Activated naive CD8-positive, alpha-beta T cell treated with anti-CD3 and anti-CD28 coated beads, Interleukin-2, amount 50 U/mL, for 24 hours (primary cell): ENCODE data around the gene SACS.
"Not testable (repeated sequence)": the region's sequence is repeated elsewhere in the genome, so short reads cannot be mapped to it uniquely, and the experiment has no call there.

ENCODE experiments used
- ATAC-seq: fragments of 150-1000 bp; cut with Tn5 transposase; one replicate; pipeline ENCODE4 v1.10.0; 2021
- DNase-seq: peaks from one replicate; pipeline ENCODE4 v3.0.0; 2021
- H3K27ac Mint-ChIP-seq: one replicate; pipeline ENCODE4 v1.8.0; 2021; ENCODE audit warnings: mild to moderate bottlenecking, mixed read lengths
- H3K27me3 Mint-ChIP-seq: one replicate; pipeline ENCODE4 v1.8.0; 2021; ENCODE audit warnings: mixed read lengths
- H3K36me3 Mint-ChIP-seq: one replicate; pipeline ENCODE4 v1.8.0; 2021; ENCODE audit warnings: low read depth, mixed read lengths
- H3K4me1 Mint-ChIP-seq: one replicate; pipeline ENCODE4 v1.8.0; 2021; ENCODE audit warnings: mixed read lengths
- H3K4me3 Mint-ChIP-seq: one replicate; pipeline ENCODE4 v1.8.0; 2021; ENCODE audit warnings: mild to moderate bottlenecking, moderate library complexity, mixed read lengths
- H3K9me3 Mint-ChIP-seq: one replicate; pipeline ENCODE4 v1.8.0; 2021; ENCODE audit warnings: mixed read lengths

Gene SACS

GRCh38 chr13:23330356-23330755 is 103.1 kb downstream of the SACS start:
- no peak for ATAC-seq
- Mint-ChIP-seq H3K27me3 (no peaks in the 10 kb centered on the region), H3K9me3 (peaks cover 55% of the 10 kb centered on the region), H3K4me3 (no peak overlapping the region), H3K36me3 (peaks cover 46% of the 10 kb centered on the region), H3K4me1 (no peaks in the 10 kb centered on the region), H3K27ac (no peak overlapping the region)
- no peak for DNase-seq

DNA sequence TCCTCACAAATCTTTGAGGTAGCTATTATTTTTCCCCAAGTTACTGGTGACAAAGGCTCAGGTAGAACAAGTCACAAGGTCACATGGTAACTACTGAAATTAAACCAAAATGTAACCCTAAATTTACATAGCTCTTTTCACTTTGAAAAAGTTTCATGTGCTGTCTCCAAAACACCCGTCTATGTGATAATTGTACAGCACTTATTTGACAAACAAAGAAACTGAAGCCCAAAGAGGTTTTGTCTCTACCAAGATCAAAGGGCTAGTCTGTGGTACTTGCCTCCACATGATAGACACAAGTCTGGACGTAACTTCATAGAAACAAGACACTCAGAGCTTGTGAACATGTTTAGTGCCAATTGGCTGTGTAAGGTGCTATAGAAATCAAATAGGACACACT is 108.3 kb downstream of the SACS start:
- Mint-ChIP-seq H3K4me1 (peaks cover 25% of the 10 kb centered on the region), H3K27ac (no peak overlapping the region), H3K36me3 (peaks cover 2% of the 10 kb centered on the region), H3K4me3 (no peak overlapping the region), H3K27me3 (peaks cover 5% of the 10 kb centered on the region), H3K9me3 (peaks cover 10% of the 10 kb centered on the region)
- no peak for ATAC-seq
- DNase-seq: no peak

DNA sequence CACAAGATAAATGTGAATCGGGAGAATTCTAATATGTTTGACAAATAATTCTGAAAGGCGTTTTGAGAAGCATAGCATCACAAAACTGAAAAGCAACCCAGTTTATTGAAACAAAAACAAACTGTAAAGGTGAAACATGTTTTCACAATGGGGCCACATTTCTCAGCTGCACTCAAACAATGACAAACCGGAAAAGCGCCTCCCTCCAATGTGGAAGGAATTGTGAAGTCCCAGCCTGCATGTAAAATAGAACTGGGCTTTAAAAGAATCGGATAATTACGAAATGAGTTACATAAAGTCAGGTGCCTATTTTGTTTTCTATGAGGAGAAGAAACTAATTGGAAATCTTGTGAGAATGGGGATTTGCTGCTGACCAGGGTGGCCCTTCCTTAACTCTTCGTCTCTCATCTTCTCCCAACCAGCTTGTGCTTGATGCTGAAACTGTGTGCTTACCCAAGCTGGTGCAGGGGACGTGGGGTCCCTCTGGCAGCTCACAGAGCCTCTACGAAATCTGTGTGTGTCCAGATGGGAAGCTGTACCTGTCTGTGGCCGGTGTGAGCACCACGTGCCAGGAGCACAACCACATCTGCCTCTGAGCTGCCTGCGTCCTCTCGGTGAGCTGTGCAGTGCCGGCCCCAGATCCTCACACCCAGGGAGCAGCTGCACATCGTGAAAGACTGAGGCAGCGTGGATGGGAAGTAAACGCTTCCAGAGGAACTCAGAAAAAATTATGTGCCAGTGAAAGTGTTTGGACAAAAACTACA is 109.4 kb downstream of the SACS start:
- Mint-ChIP-seq H3K4me3 (no peak overlapping the region), H3K27ac (no peak overlapping the region), H3K9me3 (no peaks in the 10 kb centered on the region), H3K36me3 (peaks cover 2% of the 10 kb centered on the region), H3K4me1 (peaks cover 34% of the 10 kb centered on the region), H3K27me3 (peaks cover 5% of the 10 kb centered on the region)
- DNase-seq: no peak
- ATAC-seq: no peak

DNA sequence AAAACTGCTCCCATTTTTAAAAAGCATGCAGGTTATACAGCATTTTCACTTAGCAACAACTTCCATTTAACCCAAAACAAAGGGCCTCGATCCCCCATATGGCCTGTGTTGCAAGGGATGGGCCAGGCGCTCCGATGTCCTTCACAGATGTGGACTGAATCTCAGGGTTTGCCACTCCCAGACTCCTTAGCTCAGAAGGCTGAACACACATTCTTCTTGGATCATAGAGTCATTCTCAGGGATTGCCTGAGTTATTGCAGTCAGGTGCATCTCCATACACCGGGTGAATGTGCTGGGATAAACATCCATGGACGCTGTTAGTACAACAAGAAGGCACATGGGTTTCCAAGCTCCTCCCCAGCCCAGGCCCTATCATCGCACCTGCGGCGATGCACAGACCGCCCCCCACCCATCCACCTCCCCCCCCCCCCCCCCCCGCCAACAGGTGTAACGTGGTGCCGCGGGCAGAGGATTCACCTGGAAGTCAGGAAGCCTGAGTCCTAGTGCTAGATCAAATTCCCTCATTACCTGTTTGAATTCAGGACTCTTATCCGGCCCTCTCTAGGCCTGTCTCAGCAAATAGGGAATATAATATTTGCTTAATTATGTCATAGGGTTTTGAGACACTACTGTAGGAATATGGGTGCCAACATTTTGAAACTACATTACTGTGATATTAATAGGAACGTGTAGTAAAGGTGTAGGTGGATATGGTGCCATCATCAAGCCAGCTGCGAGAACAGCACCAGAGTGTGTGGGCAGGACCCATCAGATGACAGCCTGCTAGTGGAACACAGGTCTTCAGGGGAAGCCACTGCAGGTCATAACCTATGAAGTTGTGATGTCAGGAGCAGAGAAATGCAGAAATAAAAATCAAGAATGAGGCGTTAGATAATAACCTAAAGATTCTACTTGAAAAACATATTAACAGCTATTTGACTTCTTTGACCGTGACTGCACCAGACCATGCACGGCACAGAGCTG is 110.9 kb downstream of the SACS start:
- DNase-seq (no peak), ATAC-seq (peak; percentile 31)
- no peak overlapping the region for H3K27ac Mint-ChIP-seq
- no peaks in the 10 kb centered on the region for H3K9me3 Mint-ChIP-seq
- peaks cover 13% of the 10 kb centered on the region for H3K27me3 Mint-ChIP-seq
- H3K36me3 Mint-ChIP-seq: peaks cover 2% of the 10 kb centered on the region
- peaks cover 38% of the 10 kb centered on the region for H3K4me1 Mint-ChIP-seq
- no peak overlapping the region for H3K4me3 Mint-ChIP-seq

GRCh38 chr13:23321535-23322241 is 111.8 kb downstream of the SACS start:
- peak overlapping the region; percentile 59 for H3K4me3 Mint-ChIP-seq
- DNase-seq: no peak
- H3K27ac Mint-ChIP-seq: no peak overlapping the region

GRCh38 chr13:23320926-23321534 is 112.5 kb downstream of the SACS start:
- Mint-ChIP-seq H3K4me3 (peak overlapping the region; percentile 59), H3K36me3 (no peaks in the 10 kb centered on the region), H3K27me3 (peaks cover 18% of the 10 kb centered on the region), H3K4me1 (peaks cover 38% of the 10 kb centered on the region), H3K9me3 (no peaks in the 10 kb centered on the region), H3K27ac (no peak overlapping the region)
- ATAC-seq (no peak), DNase-seq (no peak)

More at GRCh38 chr13:23321535-23322241, 111.8 kb downstream of the SACS start:
- Mint-ChIP-seq H3K4me1 (peaks cover 38% of the 10 kb centered on the region), H3K9me3 (no peaks in the 10 kb centered on the region), H3K27me3 (peaks cover 16% of the 10 kb centered on the region), H3K36me3 (no peaks in the 10 kb centered on the region)
- ATAC-seq: peak; percentile 71

- H3K36me3 Mint-ChIP-seq: no peaks in the 10 kb centered on the region
- H3K4me3 Mint-ChIP-seq: no peak overlapping the region
- DNase-seq (no peak), ATAC-seq (no peak)
- no peak overlapping the region for H3K27ac Mint-ChIP-seq
- H3K27me3 Mint-ChIP-seq: peaks cover 18% of the 10 kb centered on the region
- no peaks in the 10 kb centered on the region for H3K9me3 Mint-ChIP-seq
- peaks cover 38% of the 10 kb centered on the region for H3K4me1 Mint-ChIP-seq
These were observed 113.6 kb downstream of the SACS start for GRCh38 chr13:23319883-23320224.

- H3K36me3 Mint-ChIP-seq: not testable (repeated sequence)
These were observed 118.7 kb downstream of the SACS start for GRCh38 chr13:23314837-23315236.

GRCh38 chr13:23292586-23292985 is 140.9 kb downstream of the SACS start:
- no peaks in the 10 kb centered on the region for H3K36me3 Mint-ChIP-seq
- peaks cover 3% of the 10 kb centered on the region for H3K27me3 Mint-ChIP-seq
- H3K4me1 Mint-ChIP-seq: no peaks in the 10 kb centered on the region
- H3K27ac Mint-ChIP-seq: no peak overlapping the region
- no peaks in the 10 kb centered on the region for H3K9me3 Mint-ChIP-seq
- DNase-seq (no peak), ATAC-seq (no peak)
- no peak overlapping the region for H3K4me3 Mint-ChIP-seq

More at GRCh38 chr13:23314837-23315236, 118.7 kb downstream of the SACS start:
- not testable (repeated sequence) for H3K9me3 Mint-ChIP-seq, H3K4me3 Mint-ChIP-seq, DNase-seq, H3K27ac Mint-ChIP-seq, ATAC-seq
- Mint-ChIP-seq H3K4me1 (peaks cover 10% of the 10 kb centered on the region), H3K27me3 (peaks cover 25% of the 10 kb centered on the region)

- ATAC-seq (no peak), DNase-seq (no peak)
- Mint-ChIP-seq H3K9me3 (no peaks in the 10 kb centered on the region), H3K27ac (no peak overlapping the region), H3K27me3 (peaks cover 3% of the 10 kb centered on the region), H3K4me3 (no peak overlapping the region), H3K36me3 (no peaks in the 10 kb centered on the region), H3K4me1 (no peaks in the 10 kb centered on the region)
These were observed 143.6 kb downstream of the SACS start for GRCh38 chr13:23289917-23290357.

DNA sequence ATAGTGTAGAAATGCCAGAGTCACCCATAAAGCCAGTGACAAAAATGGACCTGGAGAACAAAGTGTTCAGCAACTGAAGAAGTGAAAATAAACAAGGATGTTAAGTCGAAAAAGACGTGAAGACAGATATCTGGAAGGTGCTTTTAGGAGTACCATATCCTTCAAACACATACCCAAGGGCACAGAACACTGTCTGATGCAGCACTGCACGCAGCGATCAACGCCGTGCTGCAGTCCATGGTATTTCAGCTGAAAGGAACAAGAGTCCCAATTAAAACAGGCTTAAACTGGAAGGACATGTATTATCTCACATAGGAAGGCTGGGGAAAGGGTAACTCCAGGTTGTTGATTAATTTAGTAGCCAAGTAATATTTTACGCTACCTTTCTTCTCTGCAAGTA is 144.5 kb downstream of the SACS start:
- H3K4me1 Mint-ChIP-seq: no peaks in the 10 kb centered on the region
- ATAC-seq (no peak), DNase-seq (no peak)
- H3K4me3 Mint-ChIP-seq: no peak overlapping the region
- H3K9me3 Mint-ChIP-seq: no peaks in the 10 kb centered on the region
- peaks cover 7% of the 10 kb centered on the region for H3K27me3 Mint-ChIP-seq
- no peak overlapping the region for H3K27ac Mint-ChIP-seq
- no peaks in the 10 kb centered on the region for H3K36me3 Mint-ChIP-seq

- no peaks in the 10 kb centered on the region for H3K36me3 Mint-ChIP-seq
- H3K27ac Mint-ChIP-seq: no peak overlapping the region
- H3K4me3 Mint-ChIP-seq: no peak overlapping the region
- ATAC-seq (no peak), DNase-seq (no peak)
- peaks cover 7% of the 10 kb centered on the region for H3K27me3 Mint-ChIP-seq
- no peaks in the 10 kb centered on the region for H3K9me3 Mint-ChIP-seq
- H3K4me1 Mint-ChIP-seq: no peaks in the 10 kb centered on the region
These were observed 144.9 kb downstream of the SACS start for GRCh38 chr13:23288564-23288963.

GRCh38 chr13:23279321-23279720 is 154.2 kb downstream of the SACS start:
- Mint-ChIP-seq H3K9me3 (peaks cover 8% of the 10 kb centered on the region), H3K4me1 (no peaks in the 10 kb centered on the region), H3K27me3 (peaks cover 6% of the 10 kb centered on the region), H3K27ac (no peak overlapping the region), H3K4me3 (no peak overlapping the region), H3K36me3 (no peaks in the 10 kb centered on the region)
- ATAC-seq: no peak
- DNase-seq: no peak
